Stimulated activated memory B cell treated with anti-CD40 and anti-IgM and Interleukin-4, amounts not matched to agents 10 μg/mL and 1 μg/mL and 100 μg/mL, for 72 hours (primary cell): ENCODE data around the gene PA2G4.
"Not testable (repeated sequence)": the region's sequence is repeated elsewhere in the genome, so short reads cannot be mapped to it uniquely, and the experiment has no call there.

Experiments used
- ATAC-seq: fragments of 150-1000 bp; cut with Tn5 transposase; 2 replicates; pipeline ENCODE4 v1.10.0; 2021
- H3K27ac Mint-ChIP-seq: one replicate; pipeline ENCODE4 v1.8.0; 2022; ENCODE audit warnings: mild to moderate bottlenecking, mixed read lengths
- H3K27me3 Mint-ChIP-seq: one replicate; pipeline ENCODE4 v1.8.0; 2022; ENCODE audit warnings: mixed read lengths
- H3K36me3 Mint-ChIP-seq: one replicate; pipeline ENCODE4 v1.8.0; 2022; ENCODE audit warnings: mixed read lengths
- H3K4me1 Mint-ChIP-seq: one replicate; pipeline ENCODE4 v1.8.0; 2022; ENCODE audit warnings: mixed read lengths
- H3K4me3 Mint-ChIP-seq: one replicate; pipeline ENCODE4 v1.8.0; 2022; ENCODE audit warnings: mild to moderate bottlenecking, moderate library complexity, mixed read lengths
- H3K9me3 Mint-ChIP-seq: one replicate; pipeline ENCODE4 v1.8.0; 2022; ENCODE audit warnings: mixed read lengths

PA2G4 gene

DNA sequence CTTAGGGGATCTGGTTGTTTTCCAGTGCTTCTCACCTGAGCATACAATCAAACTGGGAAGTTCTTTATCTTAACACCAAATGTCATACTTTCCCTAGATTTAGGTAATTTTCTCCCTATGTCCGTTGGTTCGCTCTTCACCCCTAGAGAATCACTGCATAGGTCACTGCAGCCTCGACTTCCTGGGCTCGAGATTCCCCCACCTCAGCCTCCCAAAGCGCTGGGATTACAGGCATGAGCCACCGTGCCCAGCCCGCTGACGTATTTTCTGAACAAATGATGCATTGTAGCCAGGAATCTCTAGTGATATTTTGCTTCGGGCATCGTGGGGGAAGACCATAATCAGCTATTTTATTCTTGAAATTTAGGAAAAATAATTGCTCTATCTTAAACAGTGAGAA is 11.0 kb downstream of the PA2G4 start:
- H3K36me3 Mint-ChIP-seq = peaks cover 53% of the 10 kb centered on the region
- peak overlapping the region; percentile 100 for H3K4me3 Mint-ChIP-seq
- no peaks in the 10 kb centered on the region for H3K27me3 Mint-ChIP-seq
- ATAC-seq = no peak
- peaks cover 23% of the 10 kb centered on the region for H3K4me1 Mint-ChIP-seq
- H3K27ac Mint-ChIP-seq = peak overlapping the region; percentile 91
- no peaks in the 10 kb centered on the region for H3K9me3 Mint-ChIP-seq

DNA sequence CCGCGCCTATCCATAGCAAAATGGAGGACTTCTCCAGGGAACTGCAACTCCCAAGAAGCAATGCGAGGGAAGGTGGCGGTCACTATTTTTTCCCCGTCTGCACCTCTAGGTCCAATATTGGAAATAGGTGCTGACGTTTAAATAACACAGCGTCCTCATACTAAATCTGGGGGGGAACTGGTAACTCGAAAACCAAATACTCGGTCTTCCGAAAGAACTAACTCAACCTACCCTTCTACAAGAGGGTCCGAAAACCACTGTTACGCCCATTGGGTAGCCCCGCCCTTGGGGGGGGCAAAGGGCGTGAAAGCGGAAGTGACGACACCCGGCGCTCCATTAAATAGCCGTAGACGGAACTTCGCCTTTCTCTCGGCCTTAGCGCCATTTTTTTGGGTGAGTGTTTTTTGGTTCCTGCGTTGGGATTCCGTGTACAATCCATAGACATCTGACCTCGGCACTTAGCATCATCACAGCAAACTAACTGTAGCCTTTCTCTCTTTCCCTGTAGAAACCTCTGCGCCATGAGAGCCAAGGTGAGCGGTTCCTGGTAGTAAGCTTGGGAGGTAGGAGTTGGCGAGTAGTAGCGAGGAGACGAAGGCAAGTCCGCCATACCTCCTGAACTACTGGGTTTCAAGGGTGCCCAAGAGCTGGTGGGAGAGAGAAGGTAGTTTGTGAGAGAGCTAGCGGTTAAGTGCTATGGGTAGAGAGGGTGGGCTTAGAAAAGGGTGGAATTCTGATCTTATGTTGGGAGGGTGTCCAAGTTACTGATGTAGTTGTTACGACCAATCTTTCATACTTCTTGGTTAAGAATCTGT is 12.1 kb downstream of the PA2G4 start, which contains the start of gene RPL41:
RPL41 (plus strand) TSS at position 367 of the 815 bp plus-strand sequence.
- peak within 1 kb of the TSS; percentile 91 for H3K27ac Mint-ChIP-seq
- peaks cover 30% of the 10 kb centered on the region for H3K4me1 Mint-ChIP-seq
- ATAC-seq = peak; percentile 76
- no peaks in the 10 kb centered on the region for H3K27me3 Mint-ChIP-seq
- peak within 1 kb of the TSS; percentile 100 for H3K4me3 Mint-ChIP-seq
- H3K36me3 Mint-ChIP-seq = peaks cover 51% of the 10 kb centered on the region
- H3K9me3 Mint-ChIP-seq = no peaks in the 10 kb centered on the region

DNA sequence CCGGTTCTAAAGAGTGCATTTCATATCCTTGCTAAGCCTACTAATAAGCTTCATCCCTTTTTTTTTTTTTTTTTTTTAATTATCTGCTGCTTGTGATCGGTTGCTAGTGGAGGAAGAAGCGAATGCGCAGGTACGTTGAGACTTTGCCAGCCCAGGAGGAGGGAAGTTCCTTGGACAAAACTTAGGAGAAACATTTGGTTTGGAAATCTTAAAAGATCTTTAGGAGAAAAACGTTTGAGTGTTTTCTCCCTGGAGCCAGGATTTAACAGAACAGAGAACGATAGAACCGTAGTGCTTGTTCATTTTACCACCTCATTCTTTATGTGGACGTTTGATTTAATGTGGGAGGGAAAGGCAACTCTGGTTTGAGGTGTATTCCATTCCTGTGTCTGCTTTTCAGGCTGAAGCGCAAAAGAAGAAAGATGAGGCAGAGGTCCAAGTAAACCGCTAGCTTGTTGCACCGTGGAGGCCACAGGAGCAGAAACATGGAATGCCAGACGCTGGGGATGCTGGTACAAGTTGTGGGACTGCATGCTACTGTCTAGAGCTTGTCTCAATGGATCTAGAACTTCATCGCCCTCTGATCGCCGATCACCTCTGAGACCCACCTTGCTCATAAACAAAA is 12.8 kb downstream of the PA2G4 start:
- ATAC-seq, H3K9me3 Mint-ChIP-seq, H3K27me3 Mint-ChIP-seq: not testable (repeated sequence)
- H3K4me3 Mint-ChIP-seq = peak overlapping the region; percentile 100
- H3K27ac Mint-ChIP-seq = peak overlapping the region; percentile 91
- H3K4me1 Mint-ChIP-seq = peaks cover 30% of the 10 kb centered on the region
- H3K36me3 Mint-ChIP-seq = peaks cover 44% of the 10 kb centered on the region

GRCh38 chr12:56117778-56118687 is 13.7 kb downstream of the PA2G4 start, which contains the start of gene ZC3H10:
ZC3H10 (plus strand) TSS chr12:56118266; CDS start chr12:56120563, 2,297 bp downstream.
- Mint-ChIP-seq H3K27me3 (no peaks in the 10 kb centered on the region), H3K4me3 (peak within 1 kb of the TSS; percentile 100)

GRCh38 chr12:56118688-56119357 is 14.5 kb downstream of the PA2G4 start:
- Mint-ChIP-seq H3K36me3 (peaks cover 29% of the 10 kb centered on the region), H3K27ac (peak overlapping the region; percentile 91), H3K9me3 (no peaks in the 10 kb centered on the region), H3K27me3 (no peaks in the 10 kb centered on the region), H3K4me3 (peak overlapping the region; percentile 100), H3K4me1 (peaks cover 30% of the 10 kb centered on the region)
- peak; percentile 3 for ATAC-seq

More at GRCh38 chr12:56117778-56118687, 13.7 kb downstream of the PA2G4 start, which contains the start of gene ZC3H10:
- ATAC-seq = peak; percentile 94
- Mint-ChIP-seq H3K4me1 (peaks cover 30% of the 10 kb centered on the region), H3K9me3 (no peaks in the 10 kb centered on the region), H3K36me3 (peaks cover 37% of the 10 kb centered on the region), H3K27ac (peak within 1 kb of the TSS; percentile 91)

GRCh38 chr12:56119361-56119796 is 15.0 kb downstream of the PA2G4 start:
- H3K27ac Mint-ChIP-seq = peak overlapping the region; percentile 91
- no peaks in the 10 kb centered on the region for H3K9me3 Mint-ChIP-seq
- no peaks in the 10 kb centered on the region for H3K27me3 Mint-ChIP-seq
- peaks cover 26% of the 10 kb centered on the region for H3K36me3 Mint-ChIP-seq
- peaks cover 30% of the 10 kb centered on the region for H3K4me1 Mint-ChIP-seq
- H3K4me3 Mint-ChIP-seq = peak overlapping the region; percentile 100
- no peak for ATAC-seq

DNA sequence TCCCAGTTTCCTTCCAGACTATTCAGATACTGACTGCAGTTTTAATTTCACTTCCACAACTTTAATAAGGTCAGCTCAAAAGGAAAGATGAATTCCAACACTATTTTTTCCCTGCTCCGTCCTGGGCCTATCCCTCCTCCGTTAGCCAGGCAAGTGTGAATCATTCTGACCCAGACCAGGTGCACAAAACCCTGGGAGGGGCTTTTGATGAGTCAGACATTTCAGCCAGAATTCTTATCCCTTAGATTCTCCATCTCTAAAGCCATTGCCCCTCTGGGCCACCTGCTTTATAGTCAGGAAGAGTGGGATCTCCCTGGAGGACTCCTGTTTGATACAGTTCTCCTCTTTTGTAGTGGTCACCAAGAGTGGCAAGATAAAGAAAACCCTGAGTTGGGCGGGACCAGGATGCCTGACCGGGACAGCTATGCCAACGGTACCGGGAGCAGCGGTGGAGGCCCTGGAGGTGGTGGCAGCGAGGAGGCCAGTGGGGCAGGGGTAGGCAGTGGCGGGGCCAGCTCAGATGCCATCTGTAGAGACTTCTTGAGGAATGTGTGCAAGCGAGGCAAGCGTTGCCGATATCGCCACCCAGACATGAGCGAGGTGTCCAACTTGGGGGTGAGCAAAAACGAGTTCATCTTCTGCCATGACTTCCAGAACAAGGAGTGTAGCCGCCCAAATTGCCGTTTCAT is 15.9 kb downstream of the PA2G4 start:
- no peak overlapping the region for H3K4me3 Mint-ChIP-seq
- no peaks in the 10 kb centered on the region for H3K27me3 Mint-ChIP-seq

GRCh38 chr12:56121204-56121870 is 17.0 kb downstream of the PA2G4 start:
- Mint-ChIP-seq H3K27ac (peak overlapping the region; percentile 27), H3K27me3 (no peaks in the 10 kb centered on the region), H3K36me3 (peaks cover 26% of the 10 kb centered on the region), H3K4me1 (peaks cover 36% of the 10 kb centered on the region), H3K4me3 (no peak overlapping the region), H3K9me3 (no peaks in the 10 kb centered on the region)
- ATAC-seq = no peak

More for the DNA sequence above, 15.9 kb downstream of the PA2G4 start:
- ATAC-seq = no peak
- Mint-ChIP-seq H3K27ac (no peak overlapping the region), H3K4me1 (peaks cover 30% of the 10 kb centered on the region), H3K9me3 (no peaks in the 10 kb centered on the region), H3K36me3 (peaks cover 26% of the 10 kb centered on the region)

DNA sequence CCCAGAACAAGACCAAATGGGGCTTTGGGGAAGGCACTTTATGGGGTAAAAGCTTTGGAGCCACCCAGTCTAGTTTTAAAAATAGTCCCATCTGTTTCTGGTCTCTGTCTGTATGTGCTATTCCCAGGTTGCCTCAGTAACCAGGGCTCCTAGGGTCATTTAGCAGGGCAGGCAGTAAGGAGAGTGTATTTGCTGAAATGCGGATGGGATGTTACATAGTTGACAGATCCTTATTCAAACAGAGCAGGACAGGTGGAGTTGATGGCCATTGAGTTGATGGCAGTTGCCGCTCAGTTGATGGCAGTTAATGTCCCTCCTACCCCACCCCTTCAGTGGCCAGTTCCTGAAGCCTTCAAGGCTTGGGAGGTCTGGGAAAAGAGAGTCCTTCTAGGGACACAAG is 18.3 kb downstream of the PA2G4 start:
- Mint-ChIP-seq H3K4me1 (peaks cover 47% of the 10 kb centered on the region), H3K27ac (peak overlapping the region; percentile 27)

GRCh38 chr12:56124133-56124532 is 19.8 kb downstream of the PA2G4 start:
- H3K27me3 Mint-ChIP-seq = no peaks in the 10 kb centered on the region
- peaks cover 10% of the 10 kb centered on the region for H3K36me3 Mint-ChIP-seq
- H3K27ac Mint-ChIP-seq = peak overlapping the region; percentile 40
- no peak overlapping the region for H3K4me3 Mint-ChIP-seq
- ATAC-seq = no peak
- H3K9me3 Mint-ChIP-seq = no peaks in the 10 kb centered on the region
- peaks cover 49% of the 10 kb centered on the region for H3K4me1 Mint-ChIP-seq

More for the DNA sequence above, 18.3 kb downstream of the PA2G4 start:
- ATAC-seq = no peak
- no peaks in the 10 kb centered on the region for H3K27me3 Mint-ChIP-seq
- no peak overlapping the region for H3K4me3 Mint-ChIP-seq
- H3K9me3 Mint-ChIP-seq = no peaks in the 10 kb centered on the region
- peaks cover 13% of the 10 kb centered on the region for H3K36me3 Mint-ChIP-seq

GRCh38 chr12:56126732-56127239 is 22.4 kb downstream of the PA2G4 start:
- Mint-ChIP-seq H3K27ac (peak overlapping the region; percentile 93), H3K4me1 (peaks cover 58% of the 10 kb centered on the region), H3K36me3 (peaks cover 17% of the 10 kb centered on the region), H3K4me3 (peak overlapping the region; percentile 17), H3K27me3 (no peaks in the 10 kb centered on the region), H3K9me3 (no peaks in the 10 kb centered on the region)
- no peak for ATAC-seq

GRCh38 chr12:56127485-56127887 is 23.1 kb downstream of the PA2G4 start:
- Mint-ChIP-seq H3K9me3 (no peaks in the 10 kb centered on the region), H3K27me3 (no peaks in the 10 kb centered on the region), H3K4me3 (peak overlapping the region; percentile 100), H3K27ac (peak overlapping the region; percentile 93), H3K4me1 (peaks cover 65% of the 10 kb centered on the region), H3K36me3 (peaks cover 24% of the 10 kb centered on the region)
- no peak for ATAC-seq

- H3K27me3 Mint-ChIP-seq = no peaks in the 10 kb centered on the region
- H3K27ac Mint-ChIP-seq = peak within 1 kb of the TSS; percentile 93
- no peaks in the 10 kb centered on the region for H3K9me3 Mint-ChIP-seq
- peak within 1 kb of the TSS; percentile 100 for H3K4me3 Mint-ChIP-seq
- H3K36me3 Mint-ChIP-seq = peaks cover 27% of the 10 kb centered on the region
- H3K4me1 Mint-ChIP-seq = peaks cover 68% of the 10 kb centered on the region
- ATAC-seq = peak; percentile 97
Measured at GRCh38 chr12:56127888-56128669, 23.7 kb downstream of the PA2G4 start, which contains the start of gene ESYT1. ESYT1 (plus strand) TSS chr12:56128267; CDS start chr12:56128320, 53 bp downstream.
